HG03139 (cell line): ENCODE results near the gene CDC25B.

Experiments
- ATAC-seq: cut with Tn5 transposase; IDR thresholded peaks from one replicate; pipeline ENCODE4 v1.9.1; 2021; ENCODE audit not compliant: unreplicated experiment

Gene CDC25B

DNA sequence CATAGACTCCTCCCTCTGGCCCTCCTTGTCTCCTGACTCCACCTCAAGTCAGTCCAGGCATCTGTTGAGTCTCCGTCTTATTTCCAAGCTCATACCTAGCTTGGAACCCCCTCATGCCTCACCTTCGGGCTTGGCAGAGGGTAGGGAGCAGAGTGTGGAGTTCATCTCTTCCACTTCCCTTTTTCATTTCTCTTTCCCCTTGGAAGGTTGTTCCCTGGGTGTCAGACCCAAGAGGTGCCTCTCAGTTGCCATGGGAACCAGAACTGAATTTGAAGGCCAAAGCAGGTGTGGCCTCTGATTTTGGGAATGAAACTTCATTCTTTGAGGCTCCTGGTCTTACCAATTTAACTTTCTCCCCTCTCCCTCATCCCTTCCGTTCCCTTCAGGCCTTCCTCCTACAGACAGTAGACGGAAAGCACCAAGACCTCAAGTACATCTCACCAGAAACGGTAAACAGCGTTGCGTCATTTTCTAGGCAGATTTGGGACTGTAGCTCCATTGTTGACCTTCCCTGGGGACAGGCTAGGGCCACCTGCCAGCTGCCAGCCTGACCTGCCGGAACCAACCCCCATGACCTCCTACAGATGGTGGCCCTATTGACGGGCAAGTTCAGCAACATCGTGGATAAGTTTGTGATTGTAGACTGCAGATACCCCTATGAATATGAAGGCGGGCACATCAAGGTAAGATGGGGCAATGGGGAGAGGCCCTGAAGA lies 6.6 kb downstream of the CDC25B start:
- ATAC-seq, result no peak

DNA sequence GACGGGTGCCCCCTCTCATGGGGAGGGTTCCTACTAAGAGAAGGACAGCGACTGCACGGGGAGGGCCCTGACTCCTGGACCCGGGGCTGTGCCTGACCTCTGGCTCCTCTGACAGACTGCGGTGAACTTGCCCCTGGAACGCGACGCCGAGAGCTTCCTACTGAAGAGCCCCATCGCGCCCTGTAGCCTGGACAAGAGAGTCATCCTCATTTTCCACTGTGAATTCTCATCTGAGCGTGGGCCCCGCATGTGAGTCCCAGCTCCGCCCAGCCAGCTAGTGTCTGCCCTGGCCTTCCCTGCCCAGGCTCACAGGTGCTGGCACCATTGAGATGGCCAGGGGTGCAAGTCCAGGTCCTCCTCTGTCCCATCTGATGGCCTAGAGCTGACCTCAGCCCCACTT lies 7.2 kb downstream of the CDC25B start:
- no peak for ATAC-seq

DNA sequence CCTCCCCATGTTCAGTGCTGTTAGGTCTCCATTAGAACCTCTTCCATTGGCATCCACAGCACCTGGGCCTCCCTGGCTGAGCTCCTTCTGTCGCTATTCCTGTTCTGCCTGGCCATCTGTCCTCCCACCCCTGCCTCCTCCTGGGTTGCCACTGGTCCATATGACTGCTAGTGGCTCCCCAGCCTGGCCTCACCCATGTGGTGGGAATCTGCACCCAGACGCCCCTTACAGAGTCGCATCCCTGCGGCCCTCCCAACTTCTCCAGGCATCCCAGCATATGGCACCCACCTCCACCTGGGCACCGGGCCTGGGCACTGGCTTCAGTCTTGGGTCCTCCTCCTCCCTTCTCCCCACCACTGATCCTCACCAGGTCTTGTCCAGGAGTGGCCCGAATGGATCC lies 7.7 kb downstream of the CDC25B start:
- ATAC-seq, result no peak

DNA sequence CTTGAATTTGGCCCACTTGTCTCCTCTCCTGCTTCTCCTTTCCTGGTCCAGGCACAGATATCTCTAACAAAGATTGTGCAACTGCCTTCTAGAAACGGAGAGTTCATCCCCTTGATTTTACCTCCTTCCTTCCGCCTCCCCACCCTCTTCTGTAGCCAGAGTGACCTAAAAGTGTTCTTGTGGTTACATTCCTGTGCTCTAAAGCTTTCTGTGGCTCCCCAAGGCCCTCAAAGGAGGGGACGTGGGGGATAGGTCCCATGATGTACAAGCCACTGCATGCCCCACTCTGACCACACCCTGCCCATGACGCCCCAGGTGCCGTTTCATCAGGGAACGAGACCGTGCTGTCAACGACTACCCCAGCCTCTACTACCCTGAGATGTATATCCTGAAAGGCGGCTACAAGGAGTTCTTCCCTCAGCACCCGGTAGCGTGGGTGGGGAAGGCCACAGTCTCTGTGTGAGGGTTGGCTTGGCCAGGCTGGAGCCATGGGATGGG lies 8.2 kb downstream of the CDC25B start:
- no peak for ATAC-seq

DNA sequence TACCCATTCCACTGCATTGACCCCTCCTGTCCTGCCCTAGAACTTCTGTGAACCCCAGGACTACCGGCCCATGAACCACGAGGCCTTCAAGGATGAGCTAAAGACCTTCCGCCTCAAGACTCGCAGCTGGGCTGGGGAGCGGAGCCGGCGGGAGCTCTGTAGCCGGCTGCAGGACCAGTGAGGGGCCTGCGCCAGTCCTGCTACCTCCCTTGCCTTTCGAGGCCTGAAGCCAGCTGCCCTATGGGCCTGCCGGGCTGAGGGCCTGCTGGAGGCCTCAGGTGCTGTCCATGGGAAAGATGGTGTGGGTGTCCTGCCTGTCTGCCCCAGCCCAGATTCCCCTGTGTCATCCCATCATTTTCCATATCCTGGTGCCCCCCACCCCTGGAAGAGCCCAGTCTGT lies 8.7 kb downstream of the CDC25B start:
- no peak for ATAC-seq

DNA sequence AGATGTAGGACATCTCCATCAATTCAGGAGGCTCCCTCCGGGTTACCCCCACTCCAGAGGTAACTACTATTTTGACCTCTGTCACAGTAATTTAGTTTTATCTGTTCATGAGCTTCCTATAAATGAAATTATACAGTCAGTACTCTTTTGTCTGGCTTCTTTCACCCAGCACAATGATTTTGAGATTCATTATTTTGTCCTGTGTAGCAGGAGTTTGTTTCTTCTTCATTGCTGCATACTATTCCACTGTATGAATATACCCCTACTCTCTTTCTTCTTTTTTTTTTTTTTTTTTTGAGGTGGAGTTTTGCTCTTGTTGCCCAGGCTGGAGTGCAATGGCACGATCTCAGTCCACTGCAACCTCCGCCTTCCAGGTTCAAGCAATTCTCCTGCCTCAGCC lies 12.4 kb downstream of the CDC25B start:
- ATAC-seq, result no peak

DNA sequence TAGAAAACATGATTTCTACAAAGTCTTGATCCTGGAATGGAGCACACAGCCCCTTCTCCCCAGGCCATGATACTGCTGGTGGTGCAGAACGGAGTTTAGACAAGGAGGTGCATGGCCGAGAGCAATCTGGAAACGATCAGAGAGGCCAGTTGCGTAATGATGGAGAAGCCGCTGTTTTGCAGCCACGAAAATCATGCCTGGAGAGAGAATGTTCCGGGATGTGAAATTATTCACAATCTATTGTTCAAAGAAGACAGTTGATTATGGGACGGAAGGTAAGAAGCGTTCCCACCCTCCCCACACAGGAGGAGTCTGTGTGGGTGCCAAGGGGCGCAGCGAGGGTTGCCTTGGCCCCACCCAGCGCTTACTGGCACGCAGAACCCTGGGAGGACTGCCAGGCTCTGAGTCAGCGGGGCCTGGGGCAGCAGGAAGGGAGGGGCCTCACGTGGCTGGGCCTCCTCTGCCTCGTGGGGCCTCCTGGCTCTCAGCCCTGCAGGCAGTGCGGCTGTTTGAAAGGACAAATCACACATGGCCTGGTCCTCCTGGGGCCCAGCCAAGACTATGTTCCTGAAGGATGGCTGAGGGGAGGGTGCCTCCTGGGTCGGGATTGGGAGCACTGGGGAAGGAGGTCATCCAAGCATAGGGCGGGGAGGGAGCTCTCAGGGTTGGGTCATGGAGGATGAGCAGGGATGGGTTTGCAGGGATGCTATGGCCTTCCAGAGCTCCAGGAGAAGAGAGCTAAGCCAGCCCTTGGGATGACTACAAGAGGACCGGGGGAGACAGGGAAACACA lies 15.6 kb downstream of the CDC25B start:
- ATAC-seq, result no peak

DNA sequence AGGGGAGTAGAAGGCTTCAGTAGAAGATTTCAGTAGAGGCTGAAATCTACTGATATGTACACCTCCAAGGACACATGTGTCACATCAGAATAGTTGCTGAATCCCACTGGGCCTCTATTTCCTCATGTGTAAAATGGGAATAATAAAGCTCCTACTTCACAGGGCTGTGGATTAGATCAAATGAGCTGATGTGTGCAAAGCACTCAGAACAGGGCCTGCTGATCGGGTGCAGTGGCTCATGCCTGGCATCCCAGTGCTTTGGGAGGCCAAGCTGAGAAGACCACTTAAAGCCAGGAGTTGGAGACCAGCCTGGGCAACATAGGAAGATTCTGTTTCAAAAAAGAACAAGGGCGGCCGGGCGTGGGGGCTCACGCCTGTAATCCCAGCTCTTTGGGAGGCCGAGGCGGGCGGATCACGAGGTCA lies 16.2 kb downstream of the CDC25B start:
- ATAC-seq, result no peak

DNA sequence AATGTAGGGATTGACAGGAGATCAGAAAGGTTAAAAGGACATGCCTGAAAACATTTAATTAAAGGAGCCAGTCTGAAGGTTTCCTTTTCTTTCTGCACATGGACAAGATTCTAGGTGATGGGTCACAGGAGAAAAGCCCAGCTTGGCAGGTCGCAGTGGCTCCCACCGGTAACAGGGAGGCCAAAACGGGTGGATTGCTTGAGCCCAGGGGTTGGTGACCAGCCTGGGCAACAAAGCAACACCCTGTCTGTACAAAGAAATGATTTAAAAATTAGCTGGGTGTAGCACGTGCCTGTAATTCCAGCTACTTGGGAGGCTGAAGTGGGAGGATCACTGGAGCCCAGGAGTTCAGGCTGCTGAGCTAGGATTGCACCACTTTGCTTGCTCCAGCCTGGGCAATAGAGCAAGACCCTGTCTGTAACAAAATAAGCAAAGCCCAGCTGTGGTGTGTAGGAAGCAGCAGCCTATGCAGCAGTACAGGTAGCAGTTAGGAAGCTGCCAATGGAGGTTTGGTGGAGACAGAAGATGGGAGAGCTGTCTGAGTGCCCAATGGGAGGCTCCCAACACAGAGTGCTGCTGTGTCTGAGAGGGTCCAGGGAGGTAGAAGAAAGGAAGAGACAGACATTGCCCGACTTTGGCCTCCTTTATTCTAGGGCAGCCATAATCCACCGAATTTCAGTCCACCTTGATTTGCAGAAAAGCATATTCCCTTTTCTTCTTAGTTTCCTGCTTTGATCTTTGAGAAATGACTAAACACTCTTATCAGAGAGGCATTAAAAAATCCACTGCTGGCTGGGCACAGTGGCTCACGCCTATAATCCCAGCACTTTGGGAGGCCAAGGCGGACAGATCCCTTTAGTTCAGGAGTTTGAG lies 17.1 kb downstream of the CDC25B start:
- no peak for ATAC-seq

DNA sequence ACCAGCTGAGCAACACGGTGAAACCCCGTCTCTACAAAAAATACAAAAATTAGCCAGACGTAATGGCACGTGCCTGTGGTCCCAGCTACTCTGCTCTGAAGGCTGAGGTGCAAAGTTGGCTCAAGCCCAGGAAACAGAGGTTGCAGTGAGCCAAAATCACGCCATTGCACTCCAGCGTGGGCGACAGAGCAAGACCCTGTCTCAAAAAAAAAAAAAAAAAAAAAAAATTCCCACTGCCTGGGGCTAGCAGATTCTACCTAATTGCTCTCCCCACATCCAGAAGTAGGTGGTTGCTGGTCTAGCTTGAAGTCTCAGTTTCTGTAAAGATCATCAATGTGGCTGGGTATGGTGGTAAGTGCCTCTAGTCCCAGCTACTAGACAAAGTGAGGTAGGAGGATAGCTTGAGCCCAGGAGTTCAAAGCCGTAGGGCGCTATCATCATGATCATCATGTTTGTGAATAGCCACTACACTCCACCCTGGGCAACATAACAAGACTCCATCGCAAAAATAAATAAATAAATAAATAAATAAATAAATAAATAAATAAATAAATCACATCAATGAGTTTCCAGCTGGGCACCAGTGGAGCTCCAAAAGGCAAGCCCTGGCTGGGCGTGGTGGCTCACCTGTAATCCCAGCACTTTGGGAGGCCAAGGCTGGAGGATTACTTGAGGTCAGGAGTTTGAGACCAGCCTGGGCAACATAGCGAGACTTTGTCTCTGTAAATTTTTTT lies 17.9 kb downstream of the CDC25B start:
- no peak for ATAC-seq

DNA sequence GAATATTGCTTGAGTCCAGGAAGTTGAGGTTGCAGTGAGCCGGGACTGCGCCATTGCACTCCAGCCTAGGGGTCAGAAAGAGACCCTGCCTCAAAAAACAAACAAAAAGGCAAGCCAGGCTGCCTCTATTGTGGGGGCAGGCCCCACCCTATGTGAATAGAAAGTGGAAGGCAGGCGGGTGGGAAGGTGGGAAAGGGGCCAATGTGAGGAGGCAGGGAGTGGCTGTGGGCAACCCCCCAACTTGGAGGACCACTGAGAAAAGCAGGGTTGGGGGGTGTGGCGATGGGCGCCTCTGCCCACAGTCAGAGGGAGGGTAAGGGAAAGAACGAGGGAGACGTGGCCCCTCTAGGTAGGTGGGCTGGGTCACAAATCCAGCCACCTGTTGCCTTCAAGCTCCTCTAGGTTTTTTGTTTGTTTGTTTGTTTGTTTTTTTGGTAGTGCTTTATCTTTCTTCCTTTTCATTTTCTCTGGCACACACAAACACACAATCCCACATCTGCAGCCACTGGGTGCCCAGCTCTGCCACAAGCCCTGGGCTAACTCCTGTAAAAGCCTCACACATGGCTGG lies 18.9 kb downstream of the CDC25B start:
- no peak for ATAC-seq

DNA sequence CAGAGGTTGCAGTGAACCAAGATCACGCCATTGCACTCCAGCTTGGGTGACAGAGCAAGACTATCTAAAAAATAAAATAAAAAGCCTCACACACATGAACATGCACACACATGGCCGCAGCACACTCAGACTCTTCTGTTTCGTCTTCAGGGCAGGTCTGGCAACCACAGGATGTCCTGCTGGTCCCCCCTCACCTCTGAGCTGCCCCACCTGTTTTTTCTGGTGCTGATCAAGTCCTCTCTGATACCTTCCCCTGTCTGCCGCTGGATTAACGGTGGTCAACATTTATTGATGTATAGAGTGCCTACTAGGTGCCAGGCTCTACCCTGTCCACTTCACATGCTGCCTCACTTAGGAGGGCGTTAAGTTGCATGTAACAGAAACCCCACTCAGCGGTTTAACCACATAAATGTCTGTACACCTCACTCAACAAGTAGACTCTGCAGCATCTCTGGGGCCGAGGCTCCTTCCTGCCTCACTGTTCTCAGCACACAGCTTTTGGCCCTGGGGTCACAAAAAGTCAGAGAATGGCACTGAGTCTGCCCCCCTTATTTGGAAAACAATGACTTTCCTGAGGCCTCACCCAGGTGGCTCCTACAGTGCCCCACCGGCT lies 19.7 kb downstream of the CDC25B start:
- no peak for ATAC-seq

DNA sequence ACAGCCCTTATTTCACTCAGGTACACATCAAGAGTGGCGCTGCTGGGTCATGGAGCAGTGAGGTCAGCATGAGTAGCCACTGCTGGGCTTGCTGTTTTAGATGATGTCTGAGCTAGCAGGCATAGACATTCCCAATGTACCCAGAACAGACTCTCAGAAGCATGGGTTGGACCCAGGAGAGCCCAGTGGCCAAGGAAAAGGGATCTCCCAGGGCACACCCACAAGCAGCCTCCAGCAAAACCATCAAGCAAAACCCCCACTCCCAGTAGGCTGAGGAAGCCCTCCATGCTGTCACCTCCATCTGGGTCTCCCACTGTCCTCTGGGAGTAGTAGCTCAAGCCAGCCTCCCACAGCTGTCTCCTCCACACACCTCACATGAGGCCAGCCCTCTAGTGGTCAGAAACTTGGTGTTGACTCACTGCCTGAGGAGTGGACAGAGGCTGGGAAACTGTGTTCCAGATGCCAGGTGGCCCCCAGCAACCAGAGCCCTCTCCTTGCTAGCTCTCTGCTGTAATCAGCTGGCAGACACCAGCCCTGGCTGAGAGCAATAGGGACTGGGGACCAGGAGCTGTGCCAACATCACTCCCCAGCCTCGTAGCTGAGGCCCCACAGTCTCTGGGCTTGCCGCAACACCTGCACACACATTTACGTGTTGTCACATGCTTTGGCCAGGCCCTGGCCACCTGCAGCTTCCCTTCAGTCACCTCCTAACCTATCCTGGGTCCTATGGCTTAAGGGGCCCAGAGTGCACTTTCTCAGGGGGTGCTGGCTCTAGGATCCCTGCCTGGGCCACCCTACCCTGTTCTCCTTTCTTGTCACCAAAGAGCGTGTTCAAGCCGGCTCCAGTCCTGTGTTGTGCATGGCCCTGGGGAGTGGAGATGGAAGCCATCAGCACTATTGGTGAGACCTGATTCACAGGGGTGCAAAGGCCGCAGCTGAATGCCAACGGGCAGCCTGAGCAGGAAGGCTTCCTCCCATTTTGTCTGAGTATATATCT lies 22.3 kb downstream of the CDC25B start:
- ATAC-seq, result no peak

DNA sequence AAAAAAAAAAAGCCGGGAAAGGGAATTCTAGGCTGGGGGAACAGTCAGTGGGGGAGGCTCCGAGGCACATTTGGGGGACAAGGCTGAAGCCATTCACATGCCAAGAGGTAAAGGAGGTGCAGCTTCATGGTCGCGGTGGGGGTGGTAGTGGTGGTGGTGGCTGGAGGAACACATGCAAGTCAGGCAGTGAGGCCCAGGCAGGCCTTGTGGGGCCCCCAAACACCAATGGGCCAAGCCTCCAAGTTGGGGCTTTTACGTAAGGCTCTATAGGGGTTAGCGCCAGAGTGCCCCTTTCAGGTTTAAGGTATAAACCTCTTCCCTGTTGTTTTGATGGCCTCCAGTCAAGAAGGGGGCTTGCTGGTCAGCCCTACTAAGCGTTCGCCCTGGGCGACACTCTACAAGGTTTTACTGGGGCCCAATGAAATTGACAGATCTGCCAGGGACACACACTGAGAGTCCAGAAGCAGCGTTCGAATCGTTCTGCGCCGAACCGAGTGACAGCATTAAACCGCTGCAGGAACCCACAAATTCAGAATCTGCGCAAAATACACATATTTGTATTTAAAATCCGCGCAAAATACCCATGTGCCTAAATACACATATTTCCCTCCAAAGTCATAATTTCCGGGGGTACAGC lies 23.4 kb downstream of the CDC25B start:
- no peak for ATAC-seq

DNA sequence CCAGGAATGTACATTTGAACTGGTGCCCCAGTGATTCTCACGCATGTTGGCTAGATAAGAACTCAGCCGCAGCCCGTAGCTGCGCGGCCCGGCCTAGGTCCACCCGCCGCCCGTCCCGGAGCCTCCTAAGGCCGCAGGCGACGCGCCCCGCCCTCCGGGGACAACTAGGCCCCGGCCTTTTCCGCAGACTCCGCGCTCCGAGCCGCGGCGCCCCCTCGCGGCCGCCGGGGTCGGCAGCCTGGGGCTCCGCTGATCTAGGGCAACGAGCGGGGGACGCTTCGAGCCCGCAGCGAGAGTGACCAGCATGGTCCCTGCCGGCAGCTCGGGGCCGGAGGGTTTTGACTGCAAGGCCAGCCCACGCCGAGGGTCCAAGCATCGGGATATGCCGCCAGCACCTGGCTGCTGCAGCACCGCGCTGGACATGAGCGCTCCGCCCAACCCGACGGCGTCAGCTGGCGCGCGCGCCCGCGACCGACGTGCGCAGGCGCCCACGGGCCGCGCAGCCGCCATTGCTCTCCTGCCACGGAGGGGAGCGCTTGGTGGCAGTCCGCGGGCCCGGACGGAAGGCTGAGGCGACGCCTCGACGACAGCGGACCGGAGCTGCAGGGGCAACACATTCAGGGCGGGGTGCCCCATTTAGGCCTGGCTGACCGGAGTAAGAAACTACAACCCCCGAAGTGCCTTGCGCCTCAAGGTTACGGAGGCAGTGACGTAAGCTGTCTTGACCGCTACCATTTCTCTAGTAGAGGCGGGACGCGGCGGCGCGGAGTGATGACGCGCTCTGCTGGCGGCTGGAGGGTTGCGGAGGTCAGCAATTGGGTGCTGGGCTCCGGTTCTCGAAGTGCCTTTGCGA lies 24.2 kb downstream of the CDC25B start, which contains the start of gene AP5S1:
Gene AP5S1, plus strand, starts transcription at position 500 of the 853 bp plus-strand sequence. CDS start 1,571 bp downstream, outside the sequence.
- ATAC-seq, result peak; percentile 73

DNA sequence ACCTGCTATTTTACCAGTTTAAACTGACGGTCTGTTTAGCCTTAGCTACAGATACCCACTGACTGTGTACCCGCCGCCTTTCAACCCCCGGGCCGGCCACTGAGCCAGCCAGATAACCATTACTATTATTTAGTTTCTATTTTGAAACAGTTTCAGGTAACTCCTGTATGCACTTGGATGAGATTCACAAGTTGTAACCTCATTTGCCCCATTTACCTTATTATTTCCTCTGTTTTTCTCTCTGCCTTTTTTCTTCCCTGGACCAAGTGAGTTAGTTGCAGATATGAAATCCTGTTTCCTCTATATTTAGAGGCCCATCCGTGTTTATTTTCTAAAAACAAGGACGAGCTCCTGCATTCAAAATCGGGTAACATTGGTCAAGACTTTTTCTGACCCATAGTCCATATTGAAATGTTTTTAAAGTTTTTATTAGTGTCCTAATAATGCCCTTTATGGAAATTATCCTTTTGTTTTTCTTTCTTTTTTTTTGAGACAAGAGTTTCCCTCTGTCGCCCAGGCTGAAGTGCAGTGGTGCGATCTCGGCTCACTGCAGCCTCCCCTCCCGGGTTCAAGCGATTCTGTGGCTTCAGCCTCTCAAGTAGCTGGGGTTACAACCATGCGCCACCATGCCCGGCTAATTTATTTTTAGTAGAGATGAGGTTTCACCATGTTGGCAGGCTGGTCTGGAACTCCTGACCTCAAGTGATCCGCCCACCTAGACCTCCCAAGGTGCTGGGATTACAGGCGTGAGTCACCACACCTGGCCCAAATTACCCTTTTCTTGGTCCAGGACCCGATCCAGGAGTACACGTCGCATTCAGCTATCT lies 25.0 kb downstream of the CDC25B start:
- ATAC-seq, result no peak
